Ishikawa (cell line): Measurements from ENCODE around the gene PEDS1.

ENCODE experiments used
- CEBPB ChIP-seq: IDR thresholded peaks from 2 replicates; pipeline ENCODE4 v1.6.1; 2012
- CREB1 ChIP-seq: IDR thresholded peaks from 2 replicates; pipeline ENCODE4 v1.6.1; 2012; ENCODE audit warnings: low read depth
- EGR1 ChIP-seq: IDR thresholded peaks from 2 replicates; pipeline ENCODE4 v1.6.1; 2012
- EP300 ChIP-seq: IDR thresholded peaks from 2 replicates; pipeline ENCODE4 v1.6.1; 2012; ENCODE audit warnings: borderline replicate concordance
- FOXM1 ChIP-seq: IDR thresholded peaks from 2 replicates; pipeline ENCODE4 v1.6.1; 2012; ENCODE audit warnings: low read depth, borderline replicate concordance
- NFIC ChIP-seq: IDR thresholded peaks from 2 replicates; pipeline ENCODE4 v1.6.1; 2012
- RAD21 ChIP-seq: IDR thresholded peaks from 2 replicates; pipeline ENCODE4 v1.6.1; 2012; ENCODE audit warnings: low read depth
- TAF1 ChIP-seq: IDR thresholded peaks from 2 replicates; pipeline ENCODE4 v1.6.1; 2012; ENCODE audit warnings: low read depth, mild to moderate bottlenecking
- TCF12 ChIP-seq: IDR thresholded peaks from 2 replicates; pipeline ENCODE4 v1.6.1; 2012; ENCODE audit warnings: low read depth
- TEAD4 ChIP-seq: IDR thresholded peaks from 2 replicates; pipeline ENCODE4 v1.6.1; 2012
- USF1 ChIP-seq: IDR thresholded peaks from 2 replicates; pipeline ENCODE4 v1.6.1; 2012
- YY1 ChIP-seq: IDR thresholded peaks from 2 replicates; pipeline ENCODE4 v1.6.1; 2012; ENCODE audit warnings: low read depth
- ZBTB7A ChIP-seq: IDR thresholded peaks from 2 replicates; pipeline ENCODE4 v1.6.1; 2012; ENCODE audit warnings: low read depth
- TF ChIP-seq, protein P1 (sequence below): IDR thresholded peaks from 2 replicates; pipeline ENCODE4 v1.6.1; 2012
- TF ChIP-seq, protein P2 (sequence below): IDR thresholded peaks from 2 replicates; pipeline ENCODE4 v1.6.1; 2012; ENCODE audit warnings: low read depth, mild to moderate bottlenecking

PEDS1 gene

DNA sequence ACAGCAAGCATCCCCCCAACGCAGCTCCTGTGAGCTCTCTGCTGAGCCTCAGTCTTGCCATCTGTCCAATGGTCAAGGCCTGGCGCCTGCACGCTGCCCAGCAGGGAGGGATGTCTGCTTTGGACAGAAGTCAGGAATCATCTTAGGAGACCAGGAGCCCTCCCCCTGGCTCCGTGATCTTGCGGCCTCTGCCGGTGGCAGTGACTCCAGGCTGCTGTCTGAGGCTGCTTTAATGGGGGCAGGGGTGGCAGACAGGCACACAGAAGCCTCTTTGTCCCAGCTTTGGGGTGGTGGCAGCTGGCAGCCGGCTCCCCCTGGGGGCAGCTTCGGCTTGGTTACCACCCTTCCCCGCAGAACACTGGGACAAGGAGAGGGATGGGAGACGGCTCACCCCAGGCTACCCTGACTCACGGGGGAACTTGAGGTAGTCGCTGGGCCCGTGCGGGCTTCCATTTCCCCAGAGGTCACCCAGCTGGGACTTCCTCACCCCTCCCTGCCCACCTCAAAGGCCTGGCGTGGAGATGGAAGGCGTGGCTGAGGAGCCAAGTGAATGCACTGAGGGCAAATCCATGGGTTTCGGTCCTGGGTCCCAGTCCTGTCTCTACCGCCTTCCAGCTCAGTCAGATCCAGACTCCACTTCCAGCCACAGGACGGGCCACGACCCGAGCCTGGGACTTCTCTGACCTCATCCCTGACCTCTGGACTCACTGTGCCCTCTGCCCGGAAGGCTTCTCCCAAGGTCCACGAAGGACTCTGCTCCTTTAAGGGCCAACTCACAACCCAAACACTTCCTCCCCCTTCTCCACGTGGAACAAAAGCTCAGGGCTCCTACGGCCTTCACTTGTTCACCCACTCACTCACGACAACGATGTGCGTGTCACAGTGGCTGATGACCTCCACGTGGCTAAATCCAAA, 14.8 kb downstream of the PEDS1 start:
- TF ChIP-seq EGR1, result no peak
- no peak for TF ChIP-seq ZBTB7A
- TF ChIP-seq, protein P1, sequence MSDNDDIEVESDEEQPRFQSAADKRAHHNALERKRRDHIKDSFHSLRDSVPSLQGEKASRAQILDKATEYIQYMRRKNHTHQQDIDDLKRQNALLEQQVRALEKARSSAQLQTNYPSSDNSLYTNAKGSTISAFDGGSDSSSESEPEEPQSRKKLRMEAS, result no peak
- TF ChIP-seq TCF12, result no peak
- TF ChIP-seq, protein P2, sequence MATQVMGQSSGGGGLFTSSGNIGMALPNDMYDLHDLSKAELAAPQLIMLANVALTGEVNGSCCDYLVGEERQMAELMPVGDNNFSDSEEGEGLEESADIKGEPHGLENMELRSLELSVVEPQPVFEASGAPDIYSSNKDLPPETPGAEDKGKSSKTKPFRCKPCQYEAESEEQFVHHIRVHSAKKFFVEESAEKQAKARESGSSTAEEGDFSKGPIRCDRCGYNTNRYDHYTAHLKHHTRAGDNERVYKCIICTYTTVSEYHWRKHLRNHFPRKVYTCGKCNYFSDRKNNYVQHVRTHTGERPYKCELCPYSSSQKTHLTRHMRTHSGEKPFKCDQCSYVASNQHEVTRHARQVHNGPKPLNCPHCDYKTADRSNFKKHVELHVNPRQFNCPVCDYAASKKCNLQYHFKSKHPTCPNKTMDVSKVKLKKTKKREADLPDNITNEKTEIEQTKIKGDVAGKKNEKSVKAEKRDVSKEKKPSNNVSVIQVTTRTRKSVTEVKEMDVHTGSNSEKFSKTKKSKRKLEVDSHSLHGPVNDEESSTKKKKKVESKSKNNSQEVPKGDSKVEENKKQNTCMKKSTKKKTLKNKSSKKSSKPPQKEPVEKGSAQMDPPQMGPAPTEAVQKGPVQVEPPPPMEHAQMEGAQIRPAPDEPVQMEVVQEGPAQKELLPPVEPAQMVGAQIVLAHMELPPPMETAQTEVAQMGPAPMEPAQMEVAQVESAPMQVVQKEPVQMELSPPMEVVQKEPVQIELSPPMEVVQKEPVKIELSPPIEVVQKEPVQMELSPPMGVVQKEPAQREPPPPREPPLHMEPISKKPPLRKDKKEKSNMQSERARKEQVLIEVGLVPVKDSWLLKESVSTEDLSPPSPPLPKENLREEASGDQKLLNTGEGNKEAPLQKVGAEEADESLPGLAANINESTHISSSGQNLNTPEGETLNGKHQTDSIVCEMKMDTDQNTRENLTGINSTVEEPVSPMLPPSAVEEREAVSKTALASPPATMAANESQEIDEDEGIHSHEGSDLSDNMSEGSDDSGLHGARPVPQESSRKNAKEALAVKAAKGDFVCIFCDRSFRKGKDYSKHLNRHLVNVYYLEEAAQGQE, result no peak
- TF ChIP-seq EP300, result no peak
- no peak for TF ChIP-seq TAF1
- TF ChIP-seq YY1, result no peak
- TF ChIP-seq RAD21, result no peak
- no peak for TF ChIP-seq CREB1
- TF ChIP-seq CEBPB, result no peak
- TF ChIP-seq FOXM1, result no peak
- TF ChIP-seq USF1, result no peak
- no peak for TF ChIP-seq TEAD4
- TF ChIP-seq NFIC, result no peak

DNA sequence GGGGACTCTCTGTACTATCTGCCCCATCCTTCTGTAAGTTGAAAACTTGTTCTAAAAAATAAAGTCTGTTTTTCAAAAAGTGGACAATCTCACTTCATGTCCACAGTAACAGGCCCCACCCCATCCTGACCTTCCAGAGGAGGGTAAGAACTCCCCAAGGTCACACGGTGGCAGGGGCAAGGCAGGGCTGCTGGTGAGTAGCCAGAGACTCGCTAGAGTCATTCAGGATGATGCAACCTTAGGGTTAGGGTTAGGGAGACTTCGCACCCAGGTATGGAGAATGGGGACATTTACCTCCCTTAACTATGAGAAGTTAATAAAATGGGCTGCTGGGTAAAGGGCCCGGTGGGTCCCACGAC, 15.4 kb downstream of the PEDS1 start:
- TF ChIP-seq RAD21 (no peak), CEBPB (no peak), USF1 (no peak), EGR1 (no peak), NFIC (no peak), ZBTB7A (no peak), CREB1 (no peak), EP300 (no peak), TEAD4 (no peak), FOXM1 (no peak), TAF1 (no peak), YY1 (no peak), TCF12 (no peak)
- TF ChIP-seq, protein P2, result no peak
- TF ChIP-seq, protein P1, result no peak

- no peak for TF ChIP-seq TEAD4
- TF ChIP-seq FOXM1, result no peak
Observed at GRCh38 chr20:50136822-50137599, 16.5 kb downstream of the PEDS1 start.

DNA sequence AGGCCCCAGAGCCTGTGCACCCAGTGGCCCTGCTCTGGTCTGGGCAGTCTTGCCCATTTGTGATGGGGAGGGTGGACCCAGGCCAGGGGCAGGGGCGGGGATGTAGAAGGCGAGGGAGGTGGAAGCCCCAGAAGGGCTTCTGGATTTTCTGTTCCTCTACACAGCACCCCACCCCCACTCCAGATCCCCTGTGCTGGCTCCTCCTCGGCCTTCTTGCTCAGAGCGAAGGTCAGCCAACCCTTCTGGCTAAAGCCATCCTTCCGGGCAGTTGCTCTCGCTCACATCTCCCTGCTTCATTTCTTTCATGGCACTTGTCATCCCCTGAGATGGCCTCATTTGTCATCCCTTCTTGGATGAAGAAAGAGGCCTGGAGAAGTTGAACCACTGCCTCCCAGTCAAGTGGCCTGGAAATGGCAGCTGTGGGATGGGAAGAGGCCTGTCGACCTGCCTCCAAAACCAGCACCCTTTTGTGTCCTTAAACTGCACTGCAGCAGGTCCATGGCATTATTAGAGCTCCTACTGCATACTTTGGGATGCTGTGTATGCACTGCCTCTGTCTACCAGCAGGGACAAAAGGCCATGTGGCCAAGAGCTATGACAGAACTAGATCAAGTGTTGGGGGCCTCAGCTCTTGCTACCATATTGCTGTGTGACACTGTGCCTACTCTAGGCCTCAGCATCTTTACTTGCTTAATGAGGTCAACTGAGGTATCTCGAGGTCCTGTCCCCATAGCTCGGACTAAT, 19.9 kb downstream of the PEDS1 start:
- TF ChIP-seq FOXM1, result no peak
- no peak for TF ChIP-seq EGR1
- no peak for TF ChIP-seq TAF1
- no peak for TF ChIP-seq CREB1
- TF ChIP-seq CEBPB, result no peak
- TF ChIP-seq, protein P1, result no peak
- TF ChIP-seq NFIC, result no peak
- no peak for TF ChIP-seq YY1
- TF ChIP-seq USF1, result no peak
- TF ChIP-seq TCF12, result no peak
- no peak for TF ChIP-seq ZBTB7A
- TF ChIP-seq RAD21, result no peak
- no peak for TF ChIP-seq EP300
- no peak for TF ChIP-seq TEAD4
- TF ChIP-seq, protein P2, result no peak
